IMR-90 (cell line): Measurements from ENCODE around the gene RYR2. TPM values are rescaled to one million over a fixed set of nuclear protein-coding genes. Genes with fewer than 3 reads are reported as not detected.

Experiments used
- ATAC-seq: fragments of 200-7000 bp; cut with Tn5 transposase; 2 replicates; pipeline ENCODE4 v1.9.1; 2020; ENCODE audit warnings: low read depth, mild to moderate bottlenecking, moderate library complexity
- BruUV-seq: library from RNA; stranded (reverse); fragments of 400-500 nt; replicated peaks from 2 replicates; lab custom pipeline; 2021; lab: Mats Ljungman, UMichigan
- CTCF ChIA-PET: fragments of 300-600 bp; formaldehyde crosslinking; extraction: SDS; loops from one replicate; lab custom pipeline; 2021; ENCODE audit warnings: antibody characterized with exemption; lab: Yijun Ruan, JAX
- POLR2A ChIA-PET: fragments of 300-600 bp; sonication (Branson Sonifier 250); formaldehyde crosslinking; loops from one replicate; lab custom pipeline; 2022; ENCODE audit warnings: antibody characterized with exemption; ENCODE audit not compliant: unreplicated experiment; lab: Charles Lee
- DNase-seq: peaks from one replicate; pipeline ENCODE4 v3.0.0; 2013
- H2AFZ ChIP-seq: replicated peaks from 2 replicates; pipeline ENCODE3; 2013; ENCODE audit warnings: low read length, mild to moderate bottlenecking; ENCODE audit not compliant: poor library complexity
- H2AK5ac ChIP-seq: 2 replicates; pipeline ENCODE4 v1.6.1; 2013; ENCODE audit warnings: low read depth, low read length, inconsistent platforms
- H2AK9ac ChIP-seq: replicated peaks from 2 replicates; pipeline ENCODE3; 2013; ENCODE audit warnings: mild to moderate bottlenecking, low read depth, low read length, moderate library complexity; ENCODE audit not compliant: poor library complexity
- H2BK120ac ChIP-seq: 2 replicates; pipeline ENCODE4 v1.6.1; 2013; ENCODE audit warnings: low read depth, low read length, inconsistent platforms
- H2BK15ac ChIP-seq: 3 replicates; pipeline ENCODE4 v1.6.1; 2013; ENCODE audit warnings: low read depth, low read length, inconsistent platforms
- H2BK20ac ChIP-seq: 2 replicates; pipeline ENCODE4 v1.6.1; 2013; ENCODE audit warnings: low read depth, mild to moderate bottlenecking, inconsistent platforms, low read length, moderate library complexity
- H2BK5ac ChIP-seq: 2 replicates; pipeline ENCODE4 v1.6.1; 2013; ENCODE audit warnings: mild to moderate bottlenecking, low read depth, low read length, inconsistent platforms; ENCODE audit not compliant: poor library complexity, severe bottlenecking
- H3K14ac ChIP-seq: replicated peaks from 2 replicates; pipeline ENCODE4 v1.6.1; 2013; ENCODE audit warnings: low read depth, low read length, inconsistent platforms
- H3K18ac ChIP-seq: 2 replicates; pipeline ENCODE4 v1.6.1; 2013; ENCODE audit warnings: low read depth, low read length, control low read depth
- H3K23ac ChIP-seq: 2 replicates; pipeline ENCODE4 v1.6.1; 2013; ENCODE audit warnings: low read depth, low read length, inconsistent platforms
- H3K27ac ChIP-seq: 2 replicates; pipeline ENCODE4 v1.5.1; 2013; ENCODE audit warnings: mild to moderate bottlenecking, control low read depth, low read length; ENCODE audit not compliant: insufficient read depth
- H3K27me3 ChIP-seq: 2 replicates; pipeline ENCODE4 v1.6.1; 2013; ENCODE audit warnings: low read length; ENCODE audit not compliant: control insufficient read depth, insufficient read depth
- H3K36me3 ChIP-seq: 2 replicates; pipeline ENCODE4 v1.6.1; 2013; ENCODE audit warnings: low read length, mixed read lengths; ENCODE audit not compliant: control insufficient read depth, insufficient read depth
- H3K4ac ChIP-seq: 2 replicates; pipeline ENCODE4 v1.6.1; 2013; ENCODE audit warnings: low read depth, low read length, inconsistent platforms
- H3K4me1 ChIP-seq: 2 replicates; pipeline ENCODE4 v1.6.1; 2013; ENCODE audit warnings: low read length, mixed read lengths; ENCODE audit not compliant: control insufficient read depth, insufficient read depth
- H3K4me2 ChIP-seq: 2 replicates; pipeline ENCODE4 v1.6.1; 2013; ENCODE audit warnings: low read depth, mild to moderate bottlenecking, control low read depth, low read length, moderate library complexity
- H3K4me3 ChIP-seq: 2 replicates; pipeline ENCODE4 v1.5.1; 2013; ENCODE audit warnings: low read depth, mild to moderate bottlenecking, control low read depth, low read length, moderate library complexity; ENCODE audit not compliant: insufficient read depth
- H3K56ac ChIP-seq: 2 replicates; pipeline ENCODE4 v1.6.1; 2013; ENCODE audit warnings: low read length, inconsistent platforms; ENCODE audit not compliant: insufficient read depth; ENCODE audit errors: extremely low read depth
- H3K79me1 ChIP-seq, 2 experiments: 2 replicates each; pipeline ENCODE4 v1.6.1; 2013; ENCODE audit warnings: low read length in 2 of 2, inconsistent platforms in 1 of 2, low read depth in 1 of 2
- H3K9ac ChIP-seq: 2 replicates; pipeline ENCODE4 v1.6.1; 2013; ENCODE audit warnings: low read depth, low read length, control low read depth
- H3K9me1 ChIP-seq: 2 replicates; pipeline ENCODE4 v1.6.1; 2013; ENCODE audit warnings: low read length, inconsistent platforms; ENCODE audit not compliant: insufficient read depth
- H3K9me3 ChIP-seq: 2 replicates; pipeline ENCODE4 v1.6.1; 2013; ENCODE audit warnings: low read length; ENCODE audit not compliant: control insufficient read depth, insufficient read depth
- H4K20me1 ChIP-seq: 2 replicates; pipeline ENCODE4 v1.6.1; 2013; ENCODE audit warnings: low read length, inconsistent platforms; ENCODE audit not compliant: insufficient read depth
- H4K5ac ChIP-seq: 2 replicates; pipeline ENCODE4 v1.6.1; 2013; ENCODE audit warnings: mild to moderate bottlenecking, low read depth, low read length, control low read depth
- H4K8ac ChIP-seq, 2 experiments: 2 replicates each; pipeline ENCODE4 v1.6.1; 2013; ENCODE audit warnings: low read depth in 2 of 2, low read length in 2 of 2, control low read depth in 1 of 2, inconsistent platforms in 1 of 2
- H4K91ac ChIP-seq: 2 replicates; pipeline ENCODE4 v1.6.1; 2013; ENCODE audit warnings: low read depth, low read length, inconsistent platforms; ENCODE audit not compliant: insufficient read depth
- SMC3 ChIP-seq: fragments of 150-350 bp; IDR thresholded peaks from 2 replicates; pipeline ENCODE4 v1.6.1; 2016; ENCODE audit warnings: low read depth, mild to moderate bottlenecking, antibody characterized with exemption, low read length, moderate library complexity
- WGBS, 2 experiments: methylation state at CpG; one replicate each; pipeline versions ENCODE4 v1.1.5 to v1.1.7; 2013; ENCODE audit warnings: missing lambda C conversion rate in 2 of 2; ENCODE audit not compliant: insufficient read length in 1 of 2; ENCODE audit errors: extremely low coverage in 2 of 2; 5-methylcytosine and 5-hydroxymethylcytosine counted together
- dilution Hi-C: fragments of 300-500 bp; cut with HindIII; formaldehyde crosslinking; loops from one replicate; pipeline ENCODE4 v1.14.3; 2018; ENCODE audit warnings: low sequenced_read_pairs; ENCODE audit not compliant: unreplicated experiment
- in situ Hi-C: fragments of 300-500 bp; cut with MboI; formaldehyde crosslinking; loops from 3 replicates; pipeline ENCODE4 v1.14.3; 2019; ENCODE audit warnings: low sequenced_read_pairs, inconsistent platforms, mixed read lengths
- intact Hi-C: fragments of 100-400 bp; cut with micrococcal nuclease; formaldehyde crosslinking; loops from 2 replicates; pipeline ENCODE4 v1.10.0; 2022
- polyA plus RNA-seq, 3 experiments: library from polyadenylated mRNA; depleted of rRNA; stranded (reverse); fragments of >200 nt; gene quantifications; 2 replicates each; pipeline ENCODE4 v1.2.3, GENCODE V29; 2012; ENCODE audit warnings: low replicate concordance in 1 of 3
- total RNA-seq: library from RNA; depleted of rRNA; stranded (reverse); fragments of >200 nt; gene quantifications from 2 replicates; pipeline ENCODE4 v1.2.3, GENCODE V29; 2012

RYR2 gene
- total and polyA plus RNA-seq, 2 of the 4 experiments (the other 2 are of a cell fraction) = not detected

DNA sequence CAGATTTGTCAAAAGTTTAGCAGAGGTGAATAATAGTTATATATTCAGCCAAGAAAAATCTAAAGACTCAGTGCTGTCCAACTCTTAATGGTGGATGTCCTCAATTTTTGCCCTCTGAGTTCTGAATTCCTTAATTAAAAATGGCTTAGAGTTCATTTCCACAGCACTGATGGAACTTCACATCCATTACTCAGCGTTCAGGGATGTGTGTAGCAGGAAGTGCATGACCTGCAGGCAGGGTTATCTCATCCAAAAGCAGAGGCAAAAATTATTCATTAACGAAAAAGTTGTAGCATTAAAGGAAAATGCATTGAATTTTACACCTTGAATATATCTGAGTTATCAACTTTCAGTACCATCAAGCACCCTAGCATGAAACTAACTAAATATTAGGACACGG lies 752.1 kb downstream of the RYR2 start:
- H3K36me3 ChIP-seq = no peaks in the 10 kb centered on the region
- no peaks in the 10 kb centered on the region for H3K79me1 ChIP-seq
- no peak overlapping the region for H3K23ac ChIP-seq
- ATAC-seq (no peak), DNase-seq (no peak)
- no peak overlapping the region for H3K4me2 ChIP-seq
- no peak overlapping the region for H3K27ac ChIP-seq
- H3K9me3 ChIP-seq = no peaks in the 10 kb centered on the region
- H3K18ac ChIP-seq = no peak overlapping the region
- POLR2A ChIA-PET = no interaction called here
- no peak overlapping the region for H3K14ac ChIP-seq
- H2BK120ac ChIP-seq = no peak overlapping the region
- no peak overlapping the region for H4K5ac ChIP-seq
- no peaks in the 10 kb centered on the region for H3K4me1 ChIP-seq
- H3K4me3 ChIP-seq = no peak overlapping the region
- dilution Hi-C loops (no loop called here), in situ Hi-C loops (no loop called here), intact Hi-C loops (no loop called here)
- no peak overlapping the region for H3K9ac ChIP-seq
- no peaks in the 10 kb centered on the region for H4K20me1 ChIP-seq
- no CpG with 5 or more reads among the region's 3 CpGs for WGBS, 2 experiments
- no peak overlapping the region for H2AK9ac ChIP-seq
- H2BK20ac ChIP-seq = no peak overlapping the region
- no peak overlapping the region for H2AK5ac ChIP-seq
- no peaks in the 10 kb centered on the region for H3K27me3 ChIP-seq
- no peak overlapping the region for H2AFZ ChIP-seq
- TF ChIP-seq SMC3 = no peak
- no peak overlapping the region for H3K4ac ChIP-seq
- no TSS peak for BruUV-seq
- CTCF ChIA-PET = no interaction called here
- no peak overlapping the region for H2BK15ac ChIP-seq
- H4K8ac ChIP-seq = no peak overlapping the region
- no peaks in the 10 kb centered on the region for H3K9me1 ChIP-seq
- H2BK5ac ChIP-seq = no peak overlapping the region
- H3K56ac ChIP-seq = no peak overlapping the region
- no peak overlapping the region for H4K91ac ChIP-seq
